Measurements from ENCODE around the gene YAF2.

Gene YAF2

GRCh38 chr12:42130672-42131402 is 107.2 kb downstream of the YAF2 start:
- Histone ChIP-seq H3K27ac (ENCODE audit: insufficient read depth, low read depth, low read length, poor library complexity, severe bottlenecking) (no peak overlapping the region), H3K4me3 (ENCODE audit: insufficient read depth, low read depth, low read length) (no peak overlapping the region), H3K4me1 (ENCODE audit: control insufficient read depth, insufficient read depth, low read length) (peaks cover 6% of the 10 kb centered on the region), H3K27me3 (ENCODE audit: control insufficient read depth, insufficient read depth, low read length, poor library complexity, severe bottlenecking) (no peaks in the 10 kb centered on the region), H3K9me3 (ENCODE audit: control insufficient read depth, low read length) (no peaks in the 10 kb centered on the region), H3K36me3 (ENCODE audit: control insufficient read depth, insufficient read depth, low read length) (no peaks in the 10 kb centered on the region)
- 90 to 97% methylated on average over 2 to 4 of the region's 4 CpGs for WGBS, 2 experiments

- no peak overlapping the region for H3K4me3 ChIP-seq (ENCODE audit: insufficient read depth, low read depth, low read length)
- no peaks in the 10 kb centered on the region for H3K27me3 ChIP-seq (ENCODE audit: control insufficient read depth, insufficient read depth, low read length, poor library complexity, severe bottlenecking)
- H3K4me1 ChIP-seq (ENCODE audit: control insufficient read depth, insufficient read depth, low read length): peaks cover 16% of the 10 kb centered on the region
- no peak overlapping the region for H3K27ac ChIP-seq (ENCODE audit: insufficient read depth, low read depth, low read length, poor library complexity, severe bottlenecking)
- H3K36me3 ChIP-seq (ENCODE audit: control insufficient read depth, insufficient read depth, low read length): no peaks in the 10 kb centered on the region
- no peaks in the 10 kb centered on the region for H3K9me3 ChIP-seq (ENCODE audit: control insufficient read depth, low read length)
- 57 to 77% methylated on average over 3 of the region's 4 CpGs for WGBS, 2 experiments
Observed at GRCh38 chr12:42129595-42130204, 108.3 kb downstream of the YAF2 start.

- H3K9me3 ChIP-seq (ENCODE audit: control insufficient read depth, low read length): no peaks in the 10 kb centered on the region
- peaks cover 18% of the 10 kb centered on the region for H3K4me1 ChIP-seq (ENCODE audit: control insufficient read depth, insufficient read depth, low read length)
- H3K4me3 ChIP-seq (ENCODE audit: insufficient read depth, low read depth, low read length): no peak overlapping the region
- H3K27me3 ChIP-seq (ENCODE audit: control insufficient read depth, insufficient read depth, low read length, poor library complexity, severe bottlenecking): no peaks in the 10 kb centered on the region
- H3K27ac ChIP-seq (ENCODE audit: insufficient read depth, low read depth, low read length, poor library complexity, severe bottlenecking): no peak overlapping the region
- WGBS, 2 experiments: 92 to 98% methylated on average over 6 of the region's 6 CpGs
- no peaks in the 10 kb centered on the region for H3K36me3 ChIP-seq (ENCODE audit: control insufficient read depth, insufficient read depth, low read length)
Observed at GRCh38 chr12:42128888-42129287, 109.2 kb downstream of the YAF2 start.

GRCh38 chr12:42128327-42128726 is 109.7 kb downstream of the YAF2 start:
- no peak overlapping the region for H3K4me3 ChIP-seq (ENCODE audit: insufficient read depth, low read depth, low read length)
- H3K9me3 ChIP-seq (ENCODE audit: control insufficient read depth, low read length): no peaks in the 10 kb centered on the region
- no peak overlapping the region for H3K27ac ChIP-seq (ENCODE audit: insufficient read depth, low read depth, low read length, poor library complexity, severe bottlenecking)
- no peaks in the 10 kb centered on the region for H3K27me3 ChIP-seq (ENCODE audit: control insufficient read depth, insufficient read depth, low read length, poor library complexity, severe bottlenecking)
- H3K36me3 ChIP-seq (ENCODE audit: control insufficient read depth, insufficient read depth, low read length): no peaks in the 10 kb centered on the region
- peaks cover 18% of the 10 kb centered on the region for H3K4me1 ChIP-seq (ENCODE audit: control insufficient read depth, insufficient read depth, low read length)
- 91% methylated on average over 1 to 2 of the region's 3 CpGs for WGBS, 2 experiments

GRCh38 chr12:42126963-42127362 is 111.1 kb downstream of the YAF2 start:
- no peaks in the 10 kb centered on the region for H3K27me3 ChIP-seq (ENCODE audit: control insufficient read depth, insufficient read depth, low read length, poor library complexity, severe bottlenecking)
- no peaks in the 10 kb centered on the region for H3K36me3 ChIP-seq (ENCODE audit: control insufficient read depth, insufficient read depth, low read length)
- no peak overlapping the region for H3K4me3 ChIP-seq (ENCODE audit: insufficient read depth, low read depth, low read length)
- H3K27ac ChIP-seq (ENCODE audit: insufficient read depth, low read depth, low read length, poor library complexity, severe bottlenecking): no peak overlapping the region
- peaks cover 18% of the 10 kb centered on the region for H3K4me1 ChIP-seq (ENCODE audit: control insufficient read depth, insufficient read depth, low read length)
- no peaks in the 10 kb centered on the region for H3K9me3 ChIP-seq (ENCODE audit: control insufficient read depth, low read length)
- no CpG with 5 or more reads among the region's 1 CpG for WGBS, 2 experiments

GRCh38 chr12:42125388-42125767 is 112.7 kb downstream of the YAF2 start:
- Histone ChIP-seq H3K27me3 (ENCODE audit: control insufficient read depth, insufficient read depth, low read length, poor library complexity, severe bottlenecking) (no peaks in the 10 kb centered on the region), H3K27ac (ENCODE audit: insufficient read depth, low read depth, low read length, poor library complexity, severe bottlenecking) (peak overlapping the region; percentile 6), H3K4me3 (ENCODE audit: insufficient read depth, low read depth, low read length) (no peak overlapping the region), H3K4me1 (ENCODE audit: control insufficient read depth, insufficient read depth, low read length) (peaks cover 18% of the 10 kb centered on the region), H3K9me3 (ENCODE audit: control insufficient read depth, low read length) (no peaks in the 10 kb centered on the region), H3K36me3 (ENCODE audit: control insufficient read depth, insufficient read depth, low read length) (no peaks in the 10 kb centered on the region)
- WGBS, 2 experiments: 0 to 8% methylated on average over 1 of the region's 1 CpG

- 52 to 57% methylated on average over 5 of the region's 5 CpGs for WGBS, 2 experiments
- H3K4me1 ChIP-seq (ENCODE audit: control insufficient read depth, insufficient read depth, low read length): peaks cover 18% of the 10 kb centered on the region
- H3K36me3 ChIP-seq (ENCODE audit: control insufficient read depth, insufficient read depth, low read length): no peaks in the 10 kb centered on the region
- H3K4me3 ChIP-seq (ENCODE audit: insufficient read depth, low read depth, low read length): no peak overlapping the region
- peak overlapping the region; percentile 6 for H3K27ac ChIP-seq (ENCODE audit: insufficient read depth, low read depth, low read length, poor library complexity, severe bottlenecking)
- no peaks in the 10 kb centered on the region for H3K27me3 ChIP-seq (ENCODE audit: control insufficient read depth, insufficient read depth, low read length, poor library complexity, severe bottlenecking)
- H3K9me3 ChIP-seq (ENCODE audit: control insufficient read depth, low read length): no peaks in the 10 kb centered on the region
Observed at GRCh38 chr12:42124764-42125387, 113.2 kb downstream of the YAF2 start.

- no peak overlapping the region for H3K4me3 ChIP-seq (ENCODE audit: insufficient read depth, low read depth, low read length)
- no peaks in the 10 kb centered on the region for H3K4me1 ChIP-seq (ENCODE audit: control insufficient read depth, insufficient read depth, low read length)
- peaks cover 6% of the 10 kb centered on the region for H3K36me3 ChIP-seq (ENCODE audit: control insufficient read depth, insufficient read depth, low read length)
- 90 to 93% methylated on average over 2 of the region's 2 CpGs for WGBS, 2 experiments
- no peaks in the 10 kb centered on the region for H3K27me3 ChIP-seq (ENCODE audit: control insufficient read depth, insufficient read depth, low read length, poor library complexity, severe bottlenecking)
- no peak overlapping the region for H3K27ac ChIP-seq (ENCODE audit: insufficient read depth, low read depth, low read length, poor library complexity, severe bottlenecking)
- H3K9me3 ChIP-seq (ENCODE audit: control insufficient read depth, low read length): no peaks in the 10 kb centered on the region
Observed at GRCh38 chr12:42119085-42119633, 118.9 kb downstream of the YAF2 start.

GRCh38 chr12:42118136-42118879 is 119.7 kb downstream of the YAF2 start:
- Histone ChIP-seq H3K9me3 (ENCODE audit: control insufficient read depth, low read length) (no peaks in the 10 kb centered on the region), H3K27me3 (ENCODE audit: control insufficient read depth, insufficient read depth, low read length, poor library complexity, severe bottlenecking) (no peaks in the 10 kb centered on the region), H3K4me3 (ENCODE audit: insufficient read depth, low read depth, low read length) (no peak overlapping the region), H3K27ac (ENCODE audit: insufficient read depth, low read depth, low read length, poor library complexity, severe bottlenecking) (no peak overlapping the region), H3K4me1 (ENCODE audit: control insufficient read depth, insufficient read depth, low read length) (no peaks in the 10 kb centered on the region), H3K36me3 (ENCODE audit: control insufficient read depth, insufficient read depth, low read length) (peaks cover 6% of the 10 kb centered on the region)
- WGBS, 2 experiments: 93 to 96% methylated on average over 5 of the region's 5 CpGs

- Histone ChIP-seq H3K27ac (ENCODE audit: insufficient read depth, low read depth, low read length, poor library complexity, severe bottlenecking) (no peak overlapping the region), H3K4me1 (ENCODE audit: control insufficient read depth, insufficient read depth, low read length) (no peaks in the 10 kb centered on the region), H3K36me3 (ENCODE audit: control insufficient read depth, insufficient read depth, low read length) (peaks cover 4% of the 10 kb centered on the region), H3K27me3 (ENCODE audit: control insufficient read depth, insufficient read depth, low read length, poor library complexity, severe bottlenecking) (no peaks in the 10 kb centered on the region), H3K9me3 (ENCODE audit: control insufficient read depth, low read length) (no peaks in the 10 kb centered on the region), H3K4me3 (ENCODE audit: insufficient read depth, low read depth, low read length) (no peak overlapping the region)
- WGBS, 2 experiments: 95 to 98% methylated on average over 2 to 3 of the region's 3 CpGs
Observed at GRCh38 chr12:42109031-42109430, 129.0 kb downstream of the YAF2 start.
